Measurements from ENCODE around the gene PBX2. TPM values are rescaled to one million over a fixed set of nuclear protein-coding genes. Genes with fewer than 3 reads are reported as not detected.

PBX2 gene
- total RNA-seq, 4 donors from 2014 or later, result 49.2 to 63.9 (median 55.8) TPM

GRCh38 chr6:32152769-32153563 lies 37.0 kb downstream of the PBX2 start:
- 18 to 25% methylated on average over 35 of the region's 35 CpGs for WGBS, 2 donors
- peak in 1 of 2 donors; percentile 26 for DNase-seq (ENCODE audit: low spot score in 2 of 2)
- TF ChIP-seq POLR2A (IDR thresholded peaks at IDR 0.05) (no peak), CTCF (IDR thresholded peaks at IDR 0.05) (no peak)
- peak overlapping the region; percentile 76 for H3K4me3 ChIP-seq (ENCODE audit: low read depth, poor library complexity, severe bottlenecking)
- intact Hi-C loops (cut with DNase I; ENCODE audit: low total_unique reads), result no loop called here

- intact Hi-C loops (cut with DNase I; ENCODE audit: low total_unique reads), result no loop called here
- H3K4me3 ChIP-seq (ENCODE audit: low read depth, poor library complexity, severe bottlenecking), result no peak within 1 kb of the TSS
- WGBS, 2 donors, result 23 to 24% methylated on average over 20 to 22 of the region's 24 CpGs
- no peak for DNase-seq (ENCODE audit: low spot score in 2 of 2)
- TF ChIP-seq POLR2A (IDR thresholded peaks at IDR 0.05) (no peak), CTCF (IDR thresholded peaks at IDR 0.05) (no peak)
Measured at GRCh38 chr6:32151863-32152768, 37.9 kb downstream of the PBX2 start, which contains the start of gene PRRT1. Gene PRRT1 (minus strand): TSS chr6:32151939. CDS start chr6:32151827, 112 bp downstream.

GRCh38 chr6:32151181-32151862 lies 38.7 kb downstream of the PBX2 start:
- no peak overlapping the region for H3K4me3 ChIP-seq (ENCODE audit: low read depth, poor library complexity, severe bottlenecking)
- intact Hi-C loops (cut with DNase I; ENCODE audit: low total_unique reads), result no loop called here
- no peak for TF ChIP-seq CTCF (IDR thresholded peaks at IDR 0.05)
- TF ChIP-seq POLR2A (IDR thresholded peaks at IDR 0.05), result no peak
- WGBS, 2 donors, result 42 to 46% methylated on average over 8 of the region's 8 CpGs
- DNase-seq (ENCODE audit: low spot score in 2 of 2), result no peak

GRCh38 chr6:32149932-32150870 lies 39.8 kb downstream of the PBX2 start:
- no peak for DNase-seq (ENCODE audit: low spot score in 2 of 2)
- intact Hi-C loops (cut with DNase I; ENCODE audit: low total_unique reads), result no loop called here
- 68 to 69% methylated on average over 42 to 52 of the region's 55 CpGs for WGBS, 2 donors
- H3K4me3 ChIP-seq (ENCODE audit: low read depth, poor library complexity, severe bottlenecking), result no peak overlapping the region
- TF ChIP-seq POLR2A (IDR thresholded peaks at IDR 0.05) (no peak), CTCF (IDR thresholded peaks at IDR 0.05) (no peak)

All from lower leg skin (tissue), 4 donors.